Measurements from ENCODE around the gene KIF20B.

GRCh38 chr10:89707372-89707771 is 6.0 kb downstream of the KIF20B start:
- TF ChIP-seq EZH2phosphoT487 (IDR thresholded peaks at IDR 0.05; ENCODE audit: borderline replicate concordance): no peak
- no peak for TF ChIP-seq FOSL1 (IDR thresholded peaks at IDR 0.05; ENCODE audit: low read depth)
- TF ChIP-seq POLR2A (IDR thresholded peaks at IDR 0.05; ENCODE audit: borderline replicate concordance, extremely low read depth, insufficient read depth, insufficient read length): no peak
- no peak for TF ChIP-seq EGR1 (IDR thresholded peaks at IDR 0.05; ENCODE audit: low read depth)
- TF ChIP-seq POLR2AphosphoS5 (IDR thresholded peaks at IDR 0.05; ENCODE audit: low read depth, low read length): no peak
- TF ChIP-seq, protein P1, sequence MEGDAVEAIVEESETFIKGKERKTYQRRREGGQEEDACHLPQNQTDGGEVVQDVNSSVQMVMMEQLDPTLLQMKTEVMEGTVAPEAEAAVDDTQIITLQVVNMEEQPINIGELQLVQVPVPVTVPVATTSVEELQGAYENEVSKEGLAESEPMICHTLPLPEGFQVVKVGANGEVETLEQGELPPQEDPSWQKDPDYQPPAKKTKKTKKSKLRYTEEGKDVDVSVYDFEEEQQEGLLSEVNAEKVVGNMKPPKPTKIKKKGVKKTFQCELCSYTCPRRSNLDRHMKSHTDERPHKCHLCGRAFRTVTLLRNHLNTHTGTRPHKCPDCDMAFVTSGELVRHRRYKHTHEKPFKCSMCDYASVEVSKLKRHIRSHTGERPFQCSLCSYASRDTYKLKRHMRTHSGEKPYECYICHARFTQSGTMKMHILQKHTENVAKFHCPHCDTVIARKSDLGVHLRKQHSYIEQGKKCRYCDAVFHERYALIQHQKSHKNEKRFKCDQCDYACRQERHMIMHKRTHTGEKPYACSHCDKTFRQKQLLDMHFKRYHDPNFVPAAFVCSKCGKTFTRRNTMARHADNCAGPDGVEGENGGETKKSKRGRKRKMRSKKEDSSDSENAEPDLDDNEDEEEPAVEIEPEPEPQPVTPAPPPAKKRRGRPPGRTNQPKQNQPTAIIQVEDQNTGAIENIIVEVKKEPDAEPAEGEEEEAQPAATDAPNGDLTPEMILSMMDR (IDR thresholded peaks at IDR 0.05 in 2 of 3, conservative IDR thresholded peaks at IDR 0.05 in 1 of 3; ENCODE audit: borderline replicate concordance in 1 of 3, insufficient read depth in 1 of 3, low read depth in 2 of 3, low read length in 2 of 3): no peak
- TF ChIP-seq SIN3A (IDR thresholded peaks at IDR 0.05; ENCODE audit: low read depth): no peak
- TF ChIP-seq, protein P2, sequence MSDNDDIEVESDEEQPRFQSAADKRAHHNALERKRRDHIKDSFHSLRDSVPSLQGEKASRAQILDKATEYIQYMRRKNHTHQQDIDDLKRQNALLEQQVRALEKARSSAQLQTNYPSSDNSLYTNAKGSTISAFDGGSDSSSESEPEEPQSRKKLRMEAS (IDR thresholded peaks at IDR 0.05): no peak
- no peak for TF ChIP-seq SP1 (IDR thresholded peaks at IDR 0.05; ENCODE audit: low read depth)
- TF ChIP-seq EZH2 (IDR thresholded peaks at IDR 0.05): no peak
- no peak for TF ChIP-seq YY1 (IDR thresholded peaks at IDR 0.05; ENCODE audit: extremely low read depth, insufficient replicate concordance, low read depth, low read length)
- TF ChIP-seq, protein P3, sequence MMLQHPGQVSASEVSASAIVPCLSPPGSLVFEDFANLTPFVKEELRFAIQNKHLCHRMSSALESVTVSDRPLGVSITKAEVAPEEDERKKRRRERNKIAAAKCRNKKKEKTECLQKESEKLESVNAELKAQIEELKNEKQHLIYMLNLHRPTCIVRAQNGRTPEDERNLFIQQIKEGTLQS (IDR thresholded peaks at IDR 0.05): no peak
